Testis (tissue), 3 donors: Measurements from ENCODE around the gene SMAD9. TPM values are rescaled to one million over a fixed set of nuclear protein-coding genes. Genes with fewer than 3 reads are reported as not detected.
"Not testable (repeated sequence)": the region's sequence is repeated elsewhere in the genome, so short reads cannot be mapped to it uniquely, and the experiment has no call there.

Source experiments
- DNase-seq: peaks from one replicate; pipeline ENCODE4 v3.0.0-alpha.2; 2019
- H3K27ac ChIP-seq, 2 donors: fragments of 200-600 bp; sonication (generic); one replicate each; pipeline ENCODE4 v1.5.1; 2019
- H3K27me3 ChIP-seq: fragments of 200-600 bp; sonication (generic); one replicate; pipeline ENCODE4 v1.5.1; 2019
- H3K36me3 ChIP-seq: fragments of 200-600 bp; sonication (generic); one replicate; pipeline ENCODE4 v1.5.1; 2017; ENCODE audit warnings: low read depth; ENCODE audit errors: missing control alignments
- H3K4me1 ChIP-seq: fragments of 200-600 bp; sonication (generic); one replicate; pipeline ENCODE4 v1.5.1; 2019
- H3K4me3 ChIP-seq, 2 donors: fragments of 200-600 bp; sonication (generic); one replicate each; pipeline ENCODE4 v1.5.1; 2017 to 2019
- H3K9me3 ChIP-seq: fragments of 200-600 bp; sonication (generic); one replicate; pipeline ENCODE4 v1.5.1; 2017
- POLR2A ChIP-seq: fragments of 450-650 bp; IDR thresholded peaks from one replicate; pipeline ENCODE4 v1.6.1; 2017; ENCODE audit warnings: antibody characterized with exemption, mild to moderate bottlenecking, moderate library complexity
- WGBS, 2 donors: methylation state at CpG; one replicate each; pipeline ENCODE4 v1.1.5; 2018; 5-methylcytosine and 5-hydroxymethylcytosine counted together
- intact Hi-C: fragments of 100-400 bp; cut with DNase I; formaldehyde crosslinking; loops from one replicate; pipeline ENCODE4 v1.15.1; 2023; ENCODE audit warnings: low total_unique reads
- polyA plus RNA-seq: library from polyadenylated mRNA; stranded (reverse); fragments of 350-450 nt; fragmentation: Illumina TruSeq; extraction: RNeasy Lipid Tissue Mini Kit (QIAGEN cat#74804); gene quantifications from one replicate; pipeline ENCODE4 v1.2.3, GENCODE V29; 2014; ENCODE audit warnings: low read depth, low replicate concordance; ENCODE audit not compliant: insufficient read depth
- total RNA-seq, 2 donors: library from RNA; depleted of rRNA; stranded (reverse); fragments of >200 nt; gene quantifications; one replicate each; pipeline ENCODE4 v1.2.3, GENCODE V29; 2016
- TF ChIP-seq, protein P1 (sequence below), 3 experiments: fragments of 450-650 bp in 2 of 3; fragments of 200-600 bp in 1 of 3; sonication (generic) in 1 of 3; IDR thresholded peaks; one replicate each; pipeline ENCODE4 v1.5.1; 2016 to 2019; ENCODE audit warnings: antibody characterized with exemption in 3 of 3, mild to moderate bottlenecking in 2 of 3, moderate library complexity in 1 of 3

SMAD9 gene
- total and polyA plus RNA-seq, 3 donors from 2014 or later = 4.2 to 11.3 (median 10.9) TPM

DNA sequence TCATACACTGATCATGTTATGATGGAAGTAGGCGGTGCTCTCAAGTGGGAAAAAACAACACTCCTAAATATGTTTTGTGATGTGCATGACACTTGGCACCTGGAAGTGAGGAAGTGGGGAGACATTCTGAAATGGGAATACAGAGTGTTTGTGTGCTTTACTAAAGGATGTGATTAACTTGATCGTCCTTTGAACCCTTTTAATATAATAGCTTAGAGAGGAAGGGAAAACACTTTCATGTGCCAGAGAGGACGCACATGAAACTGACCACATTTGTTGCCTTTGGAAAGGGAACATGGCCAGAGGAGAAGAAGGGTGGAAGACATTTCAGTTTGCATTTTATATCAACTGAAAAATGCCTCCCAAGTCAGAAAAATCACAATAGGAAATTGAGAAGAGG lies 31.4 kb downstream of the SMAD9 start:
- intact Hi-C loops = no loop called here
- Histone ChIP-seq H3K36me3 (no peaks in the 10 kb centered on the region), H3K4me3 (no peak overlapping the region), H3K27ac (no peak overlapping the region), H3K4me1 (no peaks in the 10 kb centered on the region), H3K9me3 (no peaks in the 10 kb centered on the region), H3K27me3 (no peaks in the 10 kb centered on the region)
- WGBS, 2 donors = 59 to 69% methylated on average over 3 of the region's 3 CpGs
- TF ChIP-seq, protein P1, sequence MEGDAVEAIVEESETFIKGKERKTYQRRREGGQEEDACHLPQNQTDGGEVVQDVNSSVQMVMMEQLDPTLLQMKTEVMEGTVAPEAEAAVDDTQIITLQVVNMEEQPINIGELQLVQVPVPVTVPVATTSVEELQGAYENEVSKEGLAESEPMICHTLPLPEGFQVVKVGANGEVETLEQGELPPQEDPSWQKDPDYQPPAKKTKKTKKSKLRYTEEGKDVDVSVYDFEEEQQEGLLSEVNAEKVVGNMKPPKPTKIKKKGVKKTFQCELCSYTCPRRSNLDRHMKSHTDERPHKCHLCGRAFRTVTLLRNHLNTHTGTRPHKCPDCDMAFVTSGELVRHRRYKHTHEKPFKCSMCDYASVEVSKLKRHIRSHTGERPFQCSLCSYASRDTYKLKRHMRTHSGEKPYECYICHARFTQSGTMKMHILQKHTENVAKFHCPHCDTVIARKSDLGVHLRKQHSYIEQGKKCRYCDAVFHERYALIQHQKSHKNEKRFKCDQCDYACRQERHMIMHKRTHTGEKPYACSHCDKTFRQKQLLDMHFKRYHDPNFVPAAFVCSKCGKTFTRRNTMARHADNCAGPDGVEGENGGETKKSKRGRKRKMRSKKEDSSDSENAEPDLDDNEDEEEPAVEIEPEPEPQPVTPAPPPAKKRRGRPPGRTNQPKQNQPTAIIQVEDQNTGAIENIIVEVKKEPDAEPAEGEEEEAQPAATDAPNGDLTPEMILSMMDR (IDR thresholded peaks at IDR 0.05) = no peak
- no peak for DNase-seq

DNA sequence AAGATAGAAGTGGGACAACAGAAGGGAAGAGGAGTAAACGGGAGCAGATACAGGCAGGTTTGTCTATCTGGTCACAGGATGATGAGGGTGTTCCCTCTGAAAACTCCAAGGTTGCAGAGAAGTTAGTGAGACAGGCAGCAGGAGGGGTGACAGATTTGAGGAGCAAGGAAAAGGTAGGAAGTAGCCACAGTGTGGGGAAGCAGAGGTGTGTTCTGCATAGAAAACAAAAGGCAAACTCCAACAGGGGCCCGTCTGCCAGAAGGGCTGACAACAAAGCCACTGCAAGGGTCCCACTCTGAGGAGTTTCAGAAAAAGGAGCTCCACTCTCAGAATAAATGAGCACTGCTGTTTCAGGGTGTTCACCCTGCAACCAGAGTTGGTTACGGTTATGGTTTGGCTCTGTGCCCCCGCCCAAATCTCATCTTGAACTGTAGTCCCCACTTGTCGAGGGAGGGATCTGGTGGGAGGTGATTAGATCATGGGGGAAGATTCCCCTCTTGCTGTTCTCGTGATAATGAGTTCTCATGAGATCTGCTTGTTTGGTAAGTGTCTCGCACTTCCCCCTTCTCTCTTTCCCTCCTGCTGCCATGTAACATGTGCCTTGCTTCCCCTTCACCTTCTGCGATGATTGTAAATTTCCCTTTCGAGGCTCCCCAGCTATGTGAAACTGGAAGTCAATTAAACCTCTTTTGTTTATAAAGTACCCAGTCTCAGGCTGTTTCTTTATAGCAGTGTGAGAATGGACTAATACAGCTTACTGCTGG lies 32.1 kb downstream of the SMAD9 start:
- H3K4me1 ChIP-seq = no peaks in the 10 kb centered on the region
- TF ChIP-seq POLR2A = no peak
- TF ChIP-seq, protein P1 (IDR thresholded peaks at IDR 0.05) = no peak
- no peaks in the 10 kb centered on the region for H3K9me3 ChIP-seq
- H3K4me3 ChIP-seq = no peak overlapping the region
- no peak for DNase-seq
- H3K27ac ChIP-seq = no peak overlapping the region
- intact Hi-C loops = no loop called here
- no peaks in the 10 kb centered on the region for H3K27me3 ChIP-seq
- WGBS, 2 donors = 61 to 69% methylated on average over 9 of the region's 9 CpGs
- no peaks in the 10 kb centered on the region for H3K36me3 ChIP-seq

DNA sequence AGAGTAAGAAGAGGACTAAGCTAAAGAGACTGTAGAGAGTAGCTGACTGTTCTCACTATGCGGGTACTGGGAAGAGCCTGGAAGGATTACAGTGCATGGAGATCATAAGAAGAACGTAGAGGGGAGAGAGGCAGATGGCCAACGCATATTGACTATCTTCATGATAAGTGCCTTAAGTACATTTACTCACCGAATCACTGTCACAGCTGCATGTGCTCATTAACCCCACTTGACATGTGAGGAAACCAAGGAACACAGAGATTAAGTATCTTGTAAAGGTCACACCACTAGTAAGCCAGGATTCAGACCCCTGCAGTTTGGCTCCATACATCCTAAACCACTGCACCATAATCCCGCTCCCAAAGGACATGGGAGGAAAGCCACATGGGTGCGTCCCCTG lies 34.1 kb downstream of the SMAD9 start:
- H3K27me3 ChIP-seq = no peaks in the 10 kb centered on the region
- DNase-seq = no peak
- WGBS, 2 donors = 91 to 95% methylated on average over 6 of the region's 6 CpGs
- TF ChIP-seq, protein P1 (IDR thresholded peaks at IDR 0.05) = no peak
- no peak for TF ChIP-seq POLR2A
- H3K4me3 ChIP-seq = no peak overlapping the region
- H3K4me1 ChIP-seq = no peaks in the 10 kb centered on the region
- no peak overlapping the region for H3K27ac ChIP-seq
- H3K9me3 ChIP-seq = no peaks in the 10 kb centered on the region
- intact Hi-C loops = no loop called here
- H3K36me3 ChIP-seq = no peaks in the 10 kb centered on the region

DNA sequence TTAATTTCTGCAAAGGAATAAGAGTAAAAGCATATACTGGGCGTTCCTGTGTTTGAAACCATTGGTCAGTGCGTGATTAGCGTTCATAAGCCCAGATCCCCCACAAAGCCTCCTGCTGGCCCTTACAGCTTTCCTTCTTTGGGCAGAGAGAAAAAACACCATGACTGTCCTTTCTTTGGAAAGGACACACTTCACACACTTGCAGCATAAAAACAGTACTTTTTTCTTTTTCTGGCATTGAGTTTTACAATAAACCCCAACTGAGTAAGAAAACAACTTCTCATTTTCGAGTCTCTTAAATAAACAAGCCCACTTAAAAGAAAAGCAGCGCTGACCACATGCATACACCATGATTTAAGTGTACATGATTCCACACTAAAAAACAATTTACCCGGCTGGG lies 35.8 kb downstream of the SMAD9 start:
- TF ChIP-seq, protein P1 (IDR thresholded peaks at IDR 0.05) = no peak
- no peak for TF ChIP-seq POLR2A
- 78 to 85% methylated on average over 6 of the region's 6 CpGs for WGBS, 2 donors
- intact Hi-C loops = no loop called here
- no peaks in the 10 kb centered on the region for H3K36me3 ChIP-seq
- H3K4me1 ChIP-seq = no peaks in the 10 kb centered on the region
- no peaks in the 10 kb centered on the region for H3K27me3 ChIP-seq
- no peaks in the 10 kb centered on the region for H3K9me3 ChIP-seq
- DNase-seq = no peak
- no peak overlapping the region for H3K4me3 ChIP-seq
- no peak overlapping the region for H3K27ac ChIP-seq

DNA sequence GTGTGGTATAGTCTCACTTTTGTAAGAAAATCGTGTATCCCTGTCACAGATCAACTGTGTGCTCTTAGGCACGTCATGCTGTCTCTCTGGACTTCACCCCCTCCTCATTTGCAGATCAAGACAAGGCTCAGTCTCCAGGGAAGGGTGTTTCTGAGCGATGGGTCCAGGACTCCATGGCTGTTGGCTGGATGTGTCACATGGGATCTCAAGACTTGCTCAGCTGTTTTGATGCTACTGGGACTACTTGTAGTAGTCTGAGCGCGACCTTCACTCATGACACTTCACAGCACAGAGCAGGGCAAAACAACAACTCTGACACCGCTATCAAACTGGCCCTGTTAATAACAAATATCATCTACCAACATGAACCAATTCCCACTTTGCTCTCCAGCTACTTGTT lies 36.2 kb downstream of the SMAD9 start:
- 73 to 93% methylated on average over 6 of the region's 6 CpGs for WGBS, 2 donors
- H3K4me3 ChIP-seq = no peak overlapping the region
- no peak for DNase-seq
- no peaks in the 10 kb centered on the region for H3K9me3 ChIP-seq
- H3K4me1 ChIP-seq = no peaks in the 10 kb centered on the region
- no peaks in the 10 kb centered on the region for H3K36me3 ChIP-seq
- TF ChIP-seq POLR2A = no peak
- TF ChIP-seq, protein P1 (IDR thresholded peaks at IDR 0.05) = no peak
- H3K27ac ChIP-seq = no peak overlapping the region
- intact Hi-C loops = no loop called here
- H3K27me3 ChIP-seq = no peaks in the 10 kb centered on the region

DNA sequence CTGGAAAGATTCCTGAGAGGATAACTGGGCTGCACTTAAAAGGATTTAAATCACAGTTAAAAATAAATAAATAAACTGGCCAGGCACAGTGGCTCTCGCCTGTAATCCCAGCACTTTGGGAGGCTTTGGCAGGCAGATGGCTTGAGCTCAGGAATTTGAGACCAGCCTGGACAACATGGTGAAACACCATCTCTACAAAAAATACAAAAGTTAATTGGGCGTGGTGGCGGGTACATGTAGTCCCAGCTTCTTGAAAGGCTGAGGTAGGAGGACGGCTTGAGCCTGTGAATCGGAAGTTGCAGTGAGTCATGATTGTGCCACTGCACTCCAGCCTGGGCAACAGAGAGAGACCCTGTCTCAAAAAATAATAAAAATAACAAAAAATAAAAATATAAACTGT lies 36.6 kb downstream of the SMAD9 start:
- intact Hi-C loops, H3K27ac ChIP-seq, DNase-seq: not testable (repeated sequence)

More for the DNA sequence above, 36.6 kb downstream of the SMAD9 start:
- not testable (repeated sequence) for H3K4me3 ChIP-seq, H3K27me3 ChIP-seq, H3K36me3 ChIP-seq, H3K9me3 ChIP-seq, H3K4me1 ChIP-seq
- 79 to 90% methylated on average over 5 of the region's 5 CpGs for WGBS, 2 donors
